ENCODE measurements around the gene GABPB2.
"Not testable (repeated sequence)": the region's sequence is repeated elsewhere in the genome, so short reads cannot be mapped to it uniquely, and the experiment has no call there.

The GABPB2 gene

GRCh38 chr1:151060007-151060656, 10.4 kb upstream of the GABPB2 start, which contains the start of gene MLLT11:
Gene MLLT11, plus strand, starts transcription at chr1:151060397. Its CDS starts 6,828 bp downstream, at chr1:151067225.
- no peak for DNase-seq

- no peak for DNase-seq
Measured at GRCh38 chr1:151060657-151061421, 9.7 kb upstream of the GABPB2 start.

DNA sequence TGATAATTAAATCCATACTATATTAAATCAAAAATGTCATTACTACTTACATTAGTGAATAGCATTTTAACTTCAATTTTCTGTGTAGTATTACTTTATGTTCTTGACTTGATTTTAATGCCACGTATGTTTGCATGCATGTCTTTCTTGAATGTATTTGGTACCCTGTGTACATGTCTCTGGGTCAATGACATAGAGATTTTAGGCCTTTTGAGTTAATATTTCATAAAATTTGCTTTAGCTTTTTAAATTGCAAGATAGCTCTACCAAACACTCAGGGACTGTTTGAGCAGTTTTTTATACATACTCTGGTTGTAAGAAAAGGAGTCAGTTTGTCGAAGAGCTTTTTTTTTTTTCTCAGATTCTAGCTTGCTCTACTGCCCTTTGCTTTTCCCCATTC, 8.9 kb upstream of the GABPB2 start:
- DNase-seq: no peak

DNA sequence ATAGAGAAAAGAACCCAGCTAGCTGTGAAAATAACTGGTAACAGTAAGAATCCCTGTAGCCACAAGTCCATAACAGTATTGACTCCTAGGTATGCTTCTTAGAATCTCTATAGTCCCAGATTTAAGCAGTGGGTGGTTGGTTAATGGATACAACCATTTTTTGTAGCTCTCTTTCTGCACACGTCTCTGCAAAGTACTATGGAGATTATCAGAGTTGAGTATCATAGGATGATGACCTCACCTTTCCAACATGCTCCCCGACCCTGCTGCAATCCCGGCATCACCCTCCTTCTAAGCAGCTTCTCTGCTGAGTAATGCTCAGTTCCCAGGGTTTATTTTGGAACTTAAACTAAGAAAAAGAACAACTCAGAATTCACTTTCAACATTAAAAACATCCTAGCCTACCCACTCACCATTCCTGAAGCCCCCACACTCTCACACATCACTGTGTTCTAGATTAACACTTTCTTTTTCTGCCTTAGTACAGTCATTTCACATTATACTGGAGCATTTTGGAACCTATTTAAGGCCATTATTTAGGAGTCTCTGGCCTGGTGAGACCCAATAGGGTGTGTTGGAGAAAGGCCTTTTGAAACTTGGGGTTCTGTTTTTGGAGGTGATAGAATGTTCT, 7.7 kb upstream of the GABPB2 start:
- DNase-seq: peak; percentile 60

- DNase-seq: no peak
Measured at GRCh38 chr1:151065089-151065645, 5.4 kb upstream of the GABPB2 start.

DNA sequence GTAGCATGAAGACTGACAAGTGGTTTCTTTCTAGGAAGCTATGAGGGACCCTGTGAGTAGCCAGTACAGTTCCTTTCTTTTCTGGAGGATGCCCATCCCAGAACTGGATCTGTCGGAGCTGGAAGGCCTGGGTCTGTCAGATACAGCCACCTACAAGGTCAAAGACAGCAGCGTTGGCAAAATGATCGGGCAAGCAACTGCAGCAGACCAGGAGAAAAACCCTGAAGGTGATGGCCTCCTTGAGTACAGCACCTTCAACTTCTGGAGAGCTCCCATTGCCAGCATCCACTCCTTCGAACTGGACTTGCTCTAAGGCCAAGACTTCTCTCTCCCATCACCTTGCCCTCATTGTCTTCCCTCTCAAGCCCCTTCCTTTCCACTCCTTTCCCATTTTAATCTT, 3.4 kb upstream of the GABPB2 start:
- DNase-seq: no peak

- no peak for DNase-seq
Measured at GRCh38 chr1:151069103-151069486, 1.5 kb upstream of the GABPB2 start.

GRCh38 chr1:151072224-151072623, 1.7 kb downstream of the GABPB2 start:
- DNase-seq: no peak

- no peak for DNase-seq
Measured at GRCh38 chr1:151085953-151086559, 15.5 kb downstream of the GABPB2 start.

GRCh38 chr1:151097426-151097825, 26.9 kb downstream of the GABPB2 start:
- DNase-seq: not testable (repeated sequence)

DNA sequence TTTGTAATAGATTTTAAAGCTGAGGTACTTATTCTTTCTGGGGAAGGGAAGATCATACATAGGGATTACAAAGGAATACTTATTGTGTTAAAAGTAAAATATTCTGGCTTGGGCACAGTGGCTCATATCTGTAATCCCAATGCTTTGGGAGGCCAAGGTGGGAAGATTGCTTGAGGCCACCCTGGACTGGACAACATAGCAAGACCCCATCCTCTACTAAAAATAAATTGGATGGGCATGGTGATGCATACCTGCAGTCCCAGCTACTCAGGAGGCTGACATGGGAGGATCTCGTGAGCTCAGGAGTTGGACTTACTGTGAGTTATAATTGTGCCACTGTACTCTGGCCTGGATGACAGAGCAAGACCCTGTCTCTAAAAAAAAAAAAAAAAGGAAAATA, 27.6 kb downstream of the GABPB2 start:
- DNase-seq: no peak

DNA sequence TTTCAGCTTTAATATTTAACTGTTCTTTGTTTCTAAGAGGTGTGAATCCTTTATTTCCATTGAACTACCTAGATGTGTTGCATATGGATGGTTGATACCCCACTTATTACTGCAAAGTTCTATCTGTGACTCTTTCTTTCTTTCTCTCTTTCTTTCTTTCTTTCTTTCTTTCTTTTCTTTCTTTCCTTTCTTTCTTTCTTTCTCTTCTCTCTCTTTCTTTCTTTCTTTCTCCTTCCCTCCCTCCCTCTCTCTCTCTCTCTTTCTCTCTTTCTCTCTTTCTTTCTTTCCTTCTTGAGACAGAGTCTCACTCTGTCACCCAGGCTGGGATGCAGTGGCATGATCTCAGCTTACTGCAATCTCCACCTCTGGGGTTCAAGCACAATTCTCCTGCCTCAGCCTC, 34.1 kb downstream of the GABPB2 start:
- DNase-seq: no peak

- DNase-seq: peak; percentile 3
Measured at GRCh38 chr1:151106894-151107293, 36.3 kb downstream of the GABPB2 start.

DNA sequence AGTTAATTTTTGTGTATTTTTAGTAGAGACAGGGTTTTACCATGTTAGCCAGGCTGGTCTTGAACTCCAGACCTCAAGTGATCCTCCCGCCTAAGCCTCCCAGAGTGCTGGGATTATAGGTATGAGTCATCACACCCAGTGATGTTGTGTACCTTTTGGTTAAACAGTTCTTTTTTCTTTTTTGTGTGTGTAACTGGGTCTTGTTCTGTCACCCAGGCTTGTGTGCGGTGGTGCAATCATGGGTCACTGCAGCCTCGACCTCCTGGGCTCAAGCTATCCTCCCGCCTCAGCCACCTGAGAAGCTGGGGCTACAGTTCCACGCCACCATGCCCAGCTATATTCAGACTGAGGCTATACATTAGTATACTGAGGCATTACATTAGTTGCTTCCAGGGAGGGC, 37.8 kb downstream of the GABPB2 start:
- DNase-seq: no peak

GRCh38 chr1:151113877-151114276, 43.3 kb downstream of the GABPB2 start:
- DNase-seq: no peak

DNA sequence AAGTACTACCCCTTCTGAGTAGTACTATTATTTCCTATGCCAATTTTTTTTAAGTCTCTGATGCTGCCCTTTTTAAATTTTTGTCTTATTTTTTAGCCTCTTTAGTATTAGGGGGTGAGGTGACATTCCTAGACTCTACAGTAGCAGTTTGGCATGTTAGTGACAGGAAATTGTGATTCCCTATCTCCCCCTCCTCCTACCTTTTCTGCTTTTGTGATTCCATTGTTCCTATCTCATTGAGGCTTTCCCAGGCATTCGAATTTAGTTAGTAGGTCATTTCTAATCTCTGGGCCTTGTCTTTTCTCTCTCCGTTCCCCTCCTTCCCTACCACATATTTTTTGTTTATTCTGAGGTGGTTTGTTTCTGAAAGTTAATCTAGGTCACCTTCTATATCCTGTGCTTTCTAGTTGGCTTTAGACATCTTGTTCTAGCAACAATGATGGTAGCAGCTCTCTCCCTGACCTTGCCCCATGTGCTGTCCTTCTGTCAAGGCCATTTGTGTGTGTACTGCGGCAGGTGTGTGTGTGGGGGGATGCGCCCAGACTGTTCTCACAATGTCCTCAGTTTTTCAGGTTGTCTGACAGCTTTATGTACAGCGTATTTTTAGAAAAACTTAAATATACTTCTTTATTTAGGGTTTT, 54.3 kb downstream of the GABPB2 start:
- no peak for DNase-seq

DNA sequence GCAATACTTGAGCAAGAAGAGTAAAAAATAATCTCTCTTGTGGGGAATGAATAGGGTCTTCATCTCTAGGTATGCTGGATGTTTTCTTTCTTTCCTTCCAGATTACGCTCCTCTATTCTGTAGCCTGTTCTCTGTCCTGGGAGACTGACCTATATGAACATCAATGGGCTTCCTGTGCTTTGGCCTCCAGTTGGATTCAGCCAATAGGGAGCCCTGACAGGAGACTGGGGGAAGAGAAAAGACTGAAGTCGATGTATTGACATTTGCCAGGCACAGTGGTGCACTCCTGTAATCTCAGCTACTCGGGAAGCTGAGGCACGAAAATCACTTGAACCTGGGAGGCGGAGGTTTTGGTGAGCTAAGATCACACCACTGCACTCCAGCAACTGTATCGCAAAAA, 58.2 kb downstream of the GABPB2 start:
- DNase-seq: no peak

DNA sequence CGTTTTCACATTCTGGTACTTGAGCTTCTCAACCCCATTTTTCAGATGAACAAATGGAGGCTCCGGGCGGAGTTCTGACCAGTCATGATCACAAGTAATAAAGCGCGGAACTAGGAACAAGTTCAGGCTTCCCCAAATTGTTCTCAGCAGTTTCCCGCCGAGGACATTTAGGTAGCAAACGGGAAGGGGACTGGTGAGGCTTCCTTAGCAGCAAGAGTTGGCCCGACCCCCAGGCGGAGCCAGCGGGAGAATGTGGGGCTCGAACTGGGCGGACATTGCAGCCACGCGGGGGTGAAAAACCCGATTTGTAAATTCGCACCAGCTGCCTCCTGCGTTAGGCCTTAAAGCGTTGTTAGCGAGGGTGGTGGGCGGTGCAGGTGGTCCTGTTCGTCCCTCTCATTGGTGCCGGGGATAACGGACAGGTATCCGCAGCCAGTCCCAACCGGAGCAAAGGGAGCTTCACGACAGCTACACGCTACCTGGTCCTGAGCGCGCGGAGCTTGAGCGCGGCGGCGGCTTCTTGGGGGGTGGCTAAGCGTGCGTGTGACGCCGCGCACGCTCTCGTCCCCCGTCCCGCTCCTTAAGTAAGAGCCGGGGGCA, 60.5 kb downstream of the GABPB2 start:
- DNase-seq: peak; percentile 52

DNA sequence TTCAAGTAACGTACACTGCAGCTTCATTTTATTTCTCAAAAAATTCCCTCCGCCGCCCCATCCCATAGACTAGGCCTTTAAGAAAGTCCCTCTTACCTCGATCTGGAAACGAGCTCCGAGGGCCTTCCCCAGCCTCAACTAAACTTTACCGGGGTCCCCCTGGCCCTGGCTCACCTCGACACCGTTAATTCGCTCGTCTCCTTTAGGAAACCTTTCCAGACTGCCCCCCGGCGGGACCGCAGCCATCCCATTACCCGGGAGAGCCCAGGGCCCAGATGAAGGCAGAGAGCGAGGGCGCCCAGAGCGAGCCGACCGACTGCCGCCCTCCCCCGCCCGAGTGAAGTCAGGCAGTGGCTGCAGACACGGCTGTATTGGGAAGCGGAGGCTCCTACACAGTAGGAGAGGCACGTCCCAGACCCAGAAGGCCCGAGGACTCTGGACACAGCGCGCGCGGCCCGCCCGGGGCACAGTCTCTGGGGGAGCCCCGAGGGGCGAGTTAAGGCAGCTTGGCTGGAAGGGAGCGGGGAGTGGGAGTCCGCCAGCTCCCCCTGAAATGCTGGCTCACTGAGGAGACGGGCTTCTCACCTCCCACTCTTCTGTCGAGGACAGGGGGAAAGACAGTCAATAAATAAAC, 61.3 kb downstream of the GABPB2 start:
- no peak for DNase-seq

DNA sequence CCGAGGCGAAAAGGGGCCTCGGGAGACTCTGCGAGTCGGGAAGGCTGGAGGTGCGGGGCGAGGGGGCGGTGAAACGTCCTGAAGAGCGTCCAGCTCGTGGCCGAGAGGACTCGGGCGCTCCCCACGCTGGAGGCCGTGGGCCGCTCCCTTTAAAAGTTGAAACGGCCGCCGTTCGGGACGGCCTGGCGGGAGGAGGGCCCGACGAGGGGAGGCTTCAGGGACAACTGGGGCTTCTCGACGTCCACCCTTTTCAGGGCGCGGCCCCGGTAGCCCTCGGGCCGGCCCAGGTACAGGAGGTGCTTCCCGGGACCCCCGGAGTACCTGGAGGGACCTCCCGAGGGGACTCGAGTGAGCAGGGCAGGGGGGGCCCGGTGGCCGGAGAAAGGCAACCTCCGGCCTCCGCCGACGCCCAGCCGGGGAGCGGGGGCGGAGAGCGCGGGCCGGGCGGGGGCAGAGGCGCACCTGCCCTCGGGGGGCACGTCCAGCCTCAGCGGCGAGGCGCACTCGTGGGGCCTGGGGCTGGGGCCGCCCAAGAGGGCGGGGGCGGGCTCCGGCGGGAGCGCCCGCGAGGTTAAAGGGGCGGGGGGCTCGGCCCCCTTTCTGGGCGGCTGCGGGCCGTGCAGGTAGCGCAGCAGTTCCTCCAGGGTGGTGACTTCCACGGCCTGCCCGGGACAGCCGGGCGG, 61.9 kb downstream of the GABPB2 start:
- DNase-seq: no peak
